ENCODE data around the gene TBC1D8. TPM values are rescaled to one million over a fixed set of nuclear protein-coding genes. Genes with fewer than 3 reads are reported as not detected.

TBC1D8 gene
- total RNA-seq = 10.6 and 13.4 TPM in 2 replicates

- peak within 1 kb of the TSS; percentile 72 for H3K4me3 ChIP-seq (ENCODE audit: low read depth, low read length)
- peak; percentile 84 for DNase-seq (ENCODE audit: low read depth)
- no peak for TF ChIP-seq CTCF (IDR thresholded peaks at IDR 0.05; ENCODE audit: insufficient read depth, low read depth, low read length)
Measured at GRCh38 chr2:101151146-101151858, at the start of gene TBC1D8. Gene TBC1D8 (minus strand): TSS chr2:101151382. CDS start chr2:101151253, 129 bp downstream.

GRCh38 chr2:101200676-101201075 lies 49.5 kb upstream of the TBC1D8 start:
- no peak overlapping the region for H3K4me3 ChIP-seq (ENCODE audit: low read depth, low read length)
- peak; percentile 36 for DNase-seq (ENCODE audit: low read depth)
- TF ChIP-seq CTCF (IDR thresholded peaks at IDR 0.05; ENCODE audit: insufficient read depth, low read depth, low read length) = no peak

GRCh38 chr2:101199251-101199791 lies 48.1 kb upstream of the TBC1D8 start:
- peak; percentile 74 for DNase-seq (ENCODE audit: low read depth)
- no peak overlapping the region for H3K4me3 ChIP-seq (ENCODE audit: low read depth, low read length)
- no peak for TF ChIP-seq CTCF (IDR thresholded peaks at IDR 0.05; ENCODE audit: insufficient read depth, low read depth, low read length)

- TF ChIP-seq CTCF (IDR thresholded peaks at IDR 0.05; ENCODE audit: insufficient read depth, low read depth, low read length) = no peak
- DNase-seq (ENCODE audit: low read depth) = no peak
- H3K4me3 ChIP-seq (ENCODE audit: low read depth, low read length) = no peak overlapping the region
Measured at GRCh38 chr2:101197814-101198213, 46.6 kb upstream of the TBC1D8 start.

- TF ChIP-seq CTCF (IDR thresholded peaks at IDR 0.05; ENCODE audit: insufficient read depth, low read depth, low read length) = no peak
- H3K4me3 ChIP-seq (ENCODE audit: low read depth, low read length) = no peak overlapping the region
- DNase-seq (ENCODE audit: low read depth) = no peak
Measured at GRCh38 chr2:101197215-101197745, 46.1 kb upstream of the TBC1D8 start.

GRCh38 chr2:101195871-101196661 lies 44.9 kb upstream of the TBC1D8 start:
- DNase-seq (ENCODE audit: low read depth) = no peak
- no peak for TF ChIP-seq CTCF (IDR thresholded peaks at IDR 0.05; ENCODE audit: insufficient read depth, low read depth, low read length)
- no peak overlapping the region for H3K4me3 ChIP-seq (ENCODE audit: low read depth, low read length)
